Measurements from ENCODE around the gene PHKB. TPM values are rescaled to one million over a fixed set of nuclear protein-coding genes. Genes with fewer than 3 reads are reported as not detected.

The PHKB gene
- total RNA-seq, 1 experiment from 2014 or later, result 83.4 TPM

DNA sequence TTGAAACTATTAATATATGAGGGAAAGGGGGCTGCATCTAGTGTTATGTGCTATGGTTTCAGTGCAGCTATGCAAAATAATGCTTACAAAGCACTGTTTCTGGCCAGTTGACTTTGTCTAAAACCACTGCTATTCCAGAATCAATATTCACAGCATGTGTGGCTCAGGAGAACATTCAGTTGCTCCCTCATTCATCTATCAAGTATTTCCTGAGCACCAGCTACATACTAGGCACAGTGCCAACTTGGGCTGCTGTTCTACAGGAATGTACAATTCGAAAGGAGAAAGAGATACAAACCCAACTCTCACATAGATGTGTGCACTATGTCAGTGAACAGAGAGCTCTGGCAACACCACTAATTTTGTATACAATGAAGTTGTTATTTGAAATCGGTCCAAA lies 183.0 kb downstream of the PHKB start:
- no TSS peak for BruUV-seq (replicated peaks)
- TF ChIP-seq, protein P1, sequence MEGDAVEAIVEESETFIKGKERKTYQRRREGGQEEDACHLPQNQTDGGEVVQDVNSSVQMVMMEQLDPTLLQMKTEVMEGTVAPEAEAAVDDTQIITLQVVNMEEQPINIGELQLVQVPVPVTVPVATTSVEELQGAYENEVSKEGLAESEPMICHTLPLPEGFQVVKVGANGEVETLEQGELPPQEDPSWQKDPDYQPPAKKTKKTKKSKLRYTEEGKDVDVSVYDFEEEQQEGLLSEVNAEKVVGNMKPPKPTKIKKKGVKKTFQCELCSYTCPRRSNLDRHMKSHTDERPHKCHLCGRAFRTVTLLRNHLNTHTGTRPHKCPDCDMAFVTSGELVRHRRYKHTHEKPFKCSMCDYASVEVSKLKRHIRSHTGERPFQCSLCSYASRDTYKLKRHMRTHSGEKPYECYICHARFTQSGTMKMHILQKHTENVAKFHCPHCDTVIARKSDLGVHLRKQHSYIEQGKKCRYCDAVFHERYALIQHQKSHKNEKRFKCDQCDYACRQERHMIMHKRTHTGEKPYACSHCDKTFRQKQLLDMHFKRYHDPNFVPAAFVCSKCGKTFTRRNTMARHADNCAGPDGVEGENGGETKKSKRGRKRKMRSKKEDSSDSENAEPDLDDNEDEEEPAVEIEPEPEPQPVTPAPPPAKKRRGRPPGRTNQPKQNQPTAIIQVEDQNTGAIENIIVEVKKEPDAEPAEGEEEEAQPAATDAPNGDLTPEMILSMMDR (IDR thresholded peaks at IDR 0.05; ENCODE audit: unreplicated experiment), result no peak
- H3K27me3 Mint-ChIP-seq (ENCODE audit: unreplicated experiment), result no peaks in the 10 kb centered on the region
- H3K27ac Mint-ChIP-seq (ENCODE audit: unreplicated experiment), result no peak overlapping the region
- no peaks in the 10 kb centered on the region for H3K4me1 Mint-ChIP-seq (ENCODE audit: low read depth, unreplicated experiment)
- H3K9me3 Mint-ChIP-seq (ENCODE audit: low read depth, unreplicated experiment), result no peaks in the 10 kb centered on the region
- no peak overlapping the region for H3K4me3 Mint-ChIP-seq (ENCODE audit: low read depth, unreplicated experiment)
- CTCF ChIA-PET, result no interaction called here
- peak; percentile 38 for DNase-seq
- H3K36me3 Mint-ChIP-seq (ENCODE audit: insufficient read depth, unreplicated experiment), result no peaks in the 10 kb centered on the region
- intact Hi-C loops (cut with micrococcal nuclease; ENCODE audit: unreplicated experiment), result no loop called here

DNA sequence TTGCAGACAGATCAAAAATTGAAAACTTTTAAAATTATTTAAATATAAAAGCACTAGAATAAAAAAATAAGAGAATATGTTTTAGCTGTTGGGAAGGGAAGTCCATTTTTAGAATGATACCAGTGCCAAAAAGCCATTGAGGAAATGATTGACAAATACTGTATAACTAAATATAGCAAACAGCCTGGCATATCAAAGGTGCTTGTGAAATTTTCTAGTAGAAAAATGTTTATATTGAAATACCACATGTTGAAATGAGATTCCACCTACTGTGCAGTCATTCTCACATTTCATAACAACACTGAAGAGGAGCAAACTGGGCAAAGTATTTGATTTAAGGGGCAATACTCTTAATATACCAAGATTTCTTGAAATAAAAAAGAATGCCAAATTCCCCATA lies 183.5 kb downstream of the PHKB start:
- no TSS peak for BruUV-seq (replicated peaks)
- no peaks in the 10 kb centered on the region for H3K4me1 Mint-ChIP-seq (ENCODE audit: low read depth, unreplicated experiment)
- H3K9me3 Mint-ChIP-seq (ENCODE audit: low read depth, unreplicated experiment), result no peaks in the 10 kb centered on the region
- no peak overlapping the region for H3K27ac Mint-ChIP-seq (ENCODE audit: unreplicated experiment)
- no peaks in the 10 kb centered on the region for H3K36me3 Mint-ChIP-seq (ENCODE audit: insufficient read depth, unreplicated experiment)
- H3K4me3 Mint-ChIP-seq (ENCODE audit: low read depth, unreplicated experiment), result no peak overlapping the region
- CTCF ChIA-PET, result no interaction called here
- no peak for DNase-seq
- intact Hi-C loops (cut with micrococcal nuclease; ENCODE audit: unreplicated experiment), result no loop called here
- no peaks in the 10 kb centered on the region for H3K27me3 Mint-ChIP-seq (ENCODE audit: unreplicated experiment)
- TF ChIP-seq, protein P1 (IDR thresholded peaks at IDR 0.05; ENCODE audit: unreplicated experiment), result no peak

DNA sequence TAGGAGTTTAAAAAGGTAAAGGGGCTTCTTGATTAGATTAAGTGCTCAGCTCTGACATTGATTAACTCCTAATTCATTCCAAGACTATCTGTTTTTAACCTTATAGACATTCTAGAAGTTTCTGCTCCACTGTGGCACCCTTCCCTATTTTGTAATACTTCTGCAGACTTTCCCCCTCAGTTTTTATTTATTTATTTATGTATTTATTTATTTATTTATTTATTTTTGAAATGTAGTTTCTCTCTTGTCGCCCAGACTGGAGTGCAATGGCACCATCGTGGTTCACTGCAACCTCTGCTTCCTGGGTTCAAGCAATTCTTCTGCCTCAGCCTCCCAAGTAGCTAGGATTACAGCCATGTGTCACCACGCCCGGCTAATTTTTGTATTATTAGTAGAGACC lies 185.8 kb downstream of the PHKB start:
- DNase-seq, result no peak
- no peaks in the 10 kb centered on the region for H3K9me3 Mint-ChIP-seq (ENCODE audit: low read depth, unreplicated experiment)
- intact Hi-C loops (cut with micrococcal nuclease; ENCODE audit: unreplicated experiment), result no loop called here
- H3K4me1 Mint-ChIP-seq (ENCODE audit: low read depth, unreplicated experiment), result no peaks in the 10 kb centered on the region
- no peak overlapping the region for H3K27ac Mint-ChIP-seq (ENCODE audit: unreplicated experiment)
- CTCF ChIA-PET, result interaction anchor here (0.7 kb wide), 1 partner anchor 19 kb away, joined by 5 read pairs; no protein-coding TSS in a partner anchor
- no TSS peak for BruUV-seq (replicated peaks)
- H3K36me3 Mint-ChIP-seq (ENCODE audit: insufficient read depth, unreplicated experiment), result peaks cover 4% of the 10 kb centered on the region
- TF ChIP-seq, protein P1 (IDR thresholded peaks at IDR 0.05; ENCODE audit: unreplicated experiment), result no peak
- H3K4me3 Mint-ChIP-seq (ENCODE audit: low read depth, unreplicated experiment), result no peak overlapping the region
- no peaks in the 10 kb centered on the region for H3K27me3 Mint-ChIP-seq (ENCODE audit: unreplicated experiment)

DNA sequence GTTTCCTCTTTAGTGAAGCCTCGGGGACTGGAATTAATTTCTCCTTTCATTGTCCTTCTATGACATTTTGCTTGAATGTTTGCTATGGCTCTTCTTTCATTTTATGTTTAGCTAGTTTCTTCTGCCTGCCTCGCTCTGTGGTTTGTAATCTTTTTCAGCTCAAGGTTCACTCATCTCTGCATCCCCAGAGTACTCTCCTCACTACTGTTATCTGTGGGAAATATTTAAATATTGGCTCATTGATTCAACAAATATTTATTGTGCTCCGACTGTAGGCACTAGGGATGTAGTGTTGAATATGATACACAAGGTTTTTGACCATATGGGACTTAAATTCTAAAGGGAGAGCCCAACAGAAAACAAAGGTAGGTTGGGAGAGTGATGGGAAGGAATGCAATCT lies 195.9 kb downstream of the PHKB start:
- TF ChIP-seq, protein P1 (IDR thresholded peaks at IDR 0.05; ENCODE audit: unreplicated experiment), result no peak
- H3K36me3 Mint-ChIP-seq (ENCODE audit: insufficient read depth, unreplicated experiment), result no peaks in the 10 kb centered on the region
- CTCF ChIA-PET, result interaction anchor here (0.9 kb wide), 1 partner anchor 8 kb away, joined by 3 read pairs; no protein-coding TSS in a partner anchor
- intact Hi-C loops (cut with micrococcal nuclease; ENCODE audit: unreplicated experiment), result no loop called here
- no peak for DNase-seq
- H3K27me3 Mint-ChIP-seq (ENCODE audit: unreplicated experiment), result no peaks in the 10 kb centered on the region
- H3K27ac Mint-ChIP-seq (ENCODE audit: unreplicated experiment), result no peak overlapping the region
- H3K9me3 Mint-ChIP-seq (ENCODE audit: low read depth, unreplicated experiment), result no peaks in the 10 kb centered on the region
- no TSS peak for BruUV-seq (replicated peaks)
- no peak overlapping the region for H3K4me3 Mint-ChIP-seq (ENCODE audit: low read depth, unreplicated experiment)
- H3K4me1 Mint-ChIP-seq (ENCODE audit: low read depth, unreplicated experiment), result no peaks in the 10 kb centered on the region

All from Calu3 (cell line).